ENCODE results near the gene CACNA1G. TPM values are rescaled to one million over a fixed set of nuclear protein-coding genes. Genes with fewer than 3 reads are reported as not detected.

CACNA1G gene
- total RNA-seq, 2 experiments from 2014 or later = not detected

GRCh38 chr17:50531428-50532025, 29.0 kb upstream of the CACNA1G start:
- no peaks in the 10 kb centered on the region for H4K20me1 ChIP-seq (ENCODE audit: insufficient read depth, low read length)
- BruUV-seq (replicated peaks) = no TSS peak

GRCh38 chr17:50532452-50533024, 28.0 kb upstream of the CACNA1G start, which contains the start of gene EPN3:
Gene EPN3 (plus strand): TSS chr17:50532735. CDS start chr17:50536557, 3,822 bp downstream.
- Histone ChIP-seq H3K79me2 (ENCODE audit: insufficient read depth, low read depth, low read length) (no peaks in the 10 kb centered on the region), H3K9me2 (ENCODE audit: insufficient read depth, low read length) (no peaks in the 10 kb centered on the region), H4K20me1 (ENCODE audit: insufficient read depth, low read length) (no peaks in the 10 kb centered on the region), H3K4me3 (ENCODE audit: low read depth, low read length, poor library complexity, severe bottlenecking) (no peak within 1 kb of the TSS), H3K9me3 (ENCODE audit: low read length) (no peaks in the 10 kb centered on the region), H2AFZ (ENCODE audit: low read length) (no peak within 1 kb of the TSS), H3K27ac (ENCODE audit: low read depth, low read length, poor library complexity, severe bottlenecking) (no peak within 1 kb of the TSS), H3K36me3 (ENCODE audit: insufficient read depth, low read length) (no peaks in the 10 kb centered on the region), H3K4me2 (ENCODE audit: low read length) (no peak within 1 kb of the TSS), H3K4me1 (ENCODE audit: insufficient read depth, low read length, poor library complexity, severe bottlenecking) (no peaks in the 10 kb centered on the region)
- CTCF ChIA-PET (ENCODE audit: unreplicated experiment) = no interaction called here
- no peak for DNase-seq (ENCODE audit: low spot score)
- TF ChIP-seq EZH2phosphoT487 (IDR thresholded peaks at IDR 0.05; ENCODE audit: borderline replicate concordance, low read depth, low read length) = no peak
- TF ChIP-seq, protein P1, sequence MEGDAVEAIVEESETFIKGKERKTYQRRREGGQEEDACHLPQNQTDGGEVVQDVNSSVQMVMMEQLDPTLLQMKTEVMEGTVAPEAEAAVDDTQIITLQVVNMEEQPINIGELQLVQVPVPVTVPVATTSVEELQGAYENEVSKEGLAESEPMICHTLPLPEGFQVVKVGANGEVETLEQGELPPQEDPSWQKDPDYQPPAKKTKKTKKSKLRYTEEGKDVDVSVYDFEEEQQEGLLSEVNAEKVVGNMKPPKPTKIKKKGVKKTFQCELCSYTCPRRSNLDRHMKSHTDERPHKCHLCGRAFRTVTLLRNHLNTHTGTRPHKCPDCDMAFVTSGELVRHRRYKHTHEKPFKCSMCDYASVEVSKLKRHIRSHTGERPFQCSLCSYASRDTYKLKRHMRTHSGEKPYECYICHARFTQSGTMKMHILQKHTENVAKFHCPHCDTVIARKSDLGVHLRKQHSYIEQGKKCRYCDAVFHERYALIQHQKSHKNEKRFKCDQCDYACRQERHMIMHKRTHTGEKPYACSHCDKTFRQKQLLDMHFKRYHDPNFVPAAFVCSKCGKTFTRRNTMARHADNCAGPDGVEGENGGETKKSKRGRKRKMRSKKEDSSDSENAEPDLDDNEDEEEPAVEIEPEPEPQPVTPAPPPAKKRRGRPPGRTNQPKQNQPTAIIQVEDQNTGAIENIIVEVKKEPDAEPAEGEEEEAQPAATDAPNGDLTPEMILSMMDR (conservative IDR thresholded peaks at IDR 0.05; ENCODE audit: low read length) = no peak
- intact Hi-C loops (cut with micrococcal nuclease; ENCODE audit: unreplicated experiment) = no loop called here
- POLR2A ChIA-PET = no interaction called here
- no TSS peak for BruUV-seq (replicated peaks)

More at GRCh38 chr17:50531428-50532025, 29.0 kb upstream of the CACNA1G start:
- H3K9me3 ChIP-seq (ENCODE audit: low read length) = no peaks in the 10 kb centered on the region
- intact Hi-C loops (cut with micrococcal nuclease; ENCODE audit: unreplicated experiment) = no loop called here
- no peak overlapping the region for H3K4me2 ChIP-seq (ENCODE audit: low read length)
- no peak overlapping the region for H3K27ac ChIP-seq (ENCODE audit: low read depth, low read length, poor library complexity, severe bottlenecking)
- no peak overlapping the region for H3K4me3 ChIP-seq (ENCODE audit: low read depth, low read length, poor library complexity, severe bottlenecking)
- no peaks in the 10 kb centered on the region for H3K9me2 ChIP-seq (ENCODE audit: insufficient read depth, low read length)
- H2AFZ ChIP-seq (ENCODE audit: low read length) = no peak overlapping the region
- no peaks in the 10 kb centered on the region for H3K4me1 ChIP-seq (ENCODE audit: insufficient read depth, low read length, poor library complexity, severe bottlenecking)
- H3K36me3 ChIP-seq (ENCODE audit: insufficient read depth, low read length) = no peaks in the 10 kb centered on the region
- ChIA-PET POLR2A (no interaction called here), CTCF (ENCODE audit: unreplicated experiment) (no interaction called here)
- DNase-seq (ENCODE audit: low spot score) = no peak
- H3K79me2 ChIP-seq (ENCODE audit: insufficient read depth, low read depth, low read length) = no peaks in the 10 kb centered on the region
- TF ChIP-seq, protein P1 (conservative IDR thresholded peaks at IDR 0.05; ENCODE audit: low read length) = no peak
- TF ChIP-seq EZH2phosphoT487 (IDR thresholded peaks at IDR 0.05; ENCODE audit: borderline replicate concordance, low read depth, low read length) = no peak

GRCh38 chr17:50533185-50533584, 27.3 kb upstream of the CACNA1G start:
- Histone ChIP-seq H3K4me2 (ENCODE audit: low read length) (no peak overlapping the region), H4K20me1 (ENCODE audit: insufficient read depth, low read length) (no peaks in the 10 kb centered on the region), H3K36me3 (ENCODE audit: insufficient read depth, low read length) (no peaks in the 10 kb centered on the region), H3K9me2 (ENCODE audit: insufficient read depth, low read length) (no peaks in the 10 kb centered on the region), H3K4me3 (ENCODE audit: low read depth, low read length, poor library complexity, severe bottlenecking) (no peak overlapping the region), H3K4me1 (ENCODE audit: insufficient read depth, low read length, poor library complexity, severe bottlenecking) (no peaks in the 10 kb centered on the region), H3K27ac (ENCODE audit: low read depth, low read length, poor library complexity, severe bottlenecking) (no peak overlapping the region), H2AFZ (ENCODE audit: low read length) (no peak overlapping the region), H3K79me2 (ENCODE audit: insufficient read depth, low read depth, low read length) (no peaks in the 10 kb centered on the region), H3K9me3 (ENCODE audit: low read length) (no peaks in the 10 kb centered on the region)
- no TSS peak for BruUV-seq (replicated peaks)
- intact Hi-C loops (cut with micrococcal nuclease; ENCODE audit: unreplicated experiment) = no loop called here
- ChIA-PET POLR2A (interaction anchor here (0.6 kb wide), 1 partner anchor 740 kb away, joined by 3 read pairs; no protein-coding TSS in a partner anchor), CTCF (ENCODE audit: unreplicated experiment) (no interaction called here)
- no peak for TF ChIP-seq EZH2phosphoT487 (IDR thresholded peaks at IDR 0.05; ENCODE audit: borderline replicate concordance, low read depth, low read length)
- TF ChIP-seq, protein P1 (conservative IDR thresholded peaks at IDR 0.05; ENCODE audit: low read length) = no peak
- no peak for DNase-seq (ENCODE audit: low spot score)
